ENCODE measurements around the gene NLK.
A peak's percentile ranks its signal among the peaks of the same experiment; 100 is the strongest.

NLK gene

GRCh38 chr17:28113269-28113668 is 70.8 kb downstream of the NLK start:
- DNase-seq (ENCODE audit: low read depth), result no peak

- no peak for DNase-seq (ENCODE audit: low read depth)
These were observed 72.6 kb downstream of the NLK start for GRCh38 chr17:28115046-28115445.

GRCh38 chr17:28117304-28117703 is 74.8 kb downstream of the NLK start:
- DNase-seq (ENCODE audit: low read depth), result no peak

GRCh38 chr17:28118362-28118761 is 75.9 kb downstream of the NLK start:
- peak; percentile 24 for DNase-seq (ENCODE audit: low read depth)

- DNase-seq (ENCODE audit: low read depth), result no peak
These were observed 76.6 kb downstream of the NLK start for GRCh38 chr17:28119046-28119445.

- DNase-seq (ENCODE audit: low read depth), result no peak
These were observed 77.1 kb downstream of the NLK start for GRCh38 chr17:28119560-28119959.

- DNase-seq (ENCODE audit: low read depth), result no peak
These were observed 78.3 kb downstream of the NLK start for GRCh38 chr17:28120766-28121165.

- no peak for DNase-seq (ENCODE audit: low read depth)
These were observed 82.5 kb downstream of the NLK start for GRCh38 chr17:28124962-28125361.

GRCh38 chr17:28125526-28126378 is 83.3 kb downstream of the NLK start:
- DNase-seq (ENCODE audit: low read depth), result peak; percentile 45

GRCh38 chr17:28127196-28127595 is 84.7 kb downstream of the NLK start:
- DNase-seq (ENCODE audit: low read depth), result no peak

GRCh38 chr17:28128779-28129178 is 86.3 kb downstream of the NLK start:
- no peak for DNase-seq (ENCODE audit: low read depth)

GRCh38 chr17:28130472-28130871 is 88.0 kb downstream of the NLK start:
- DNase-seq (ENCODE audit: low read depth), result no peak

- peak; percentile 65 for DNase-seq (ENCODE audit: low read depth)
These were observed 89.1 kb downstream of the NLK start for GRCh38 chr17:28131599-28131998.

GRCh38 chr17:28133562-28133970 is 91.1 kb downstream of the NLK start:
- peak; percentile 74 for DNase-seq (ENCODE audit: low read depth)

GRCh38 chr17:28136923-28137322 is 94.4 kb downstream of the NLK start:
- no peak for DNase-seq (ENCODE audit: low read depth)

- DNase-seq (ENCODE audit: low read depth), result no peak
These were observed 97.3 kb downstream of the NLK start for GRCh38 chr17:28139822-28140221.

- DNase-seq (ENCODE audit: low read depth), result no peak
These were observed 98.8 kb downstream of the NLK start for GRCh38 chr17:28141313-28141712.

GRCh38 chr17:28141773-28142172 is 99.3 kb downstream of the NLK start:
- DNase-seq (ENCODE audit: low read depth), result no peak

GRCh38 chr17:28142305-28142704 is 99.8 kb downstream of the NLK start:
- no peak for DNase-seq (ENCODE audit: low read depth)

GRCh38 chr17:28144019-28144418 is 101.5 kb downstream of the NLK start:
- no peak for DNase-seq (ENCODE audit: low read depth)

- peak; percentile 24 for DNase-seq (ENCODE audit: low read depth)
These were observed 102.9 kb downstream of the NLK start for GRCh38 chr17:28145348-28145747.

- no peak for DNase-seq (ENCODE audit: low read depth)
These were observed 104.5 kb downstream of the NLK start for GRCh38 chr17:28147017-28147416.

GRCh38 chr17:28151001-28151400 is 108.5 kb downstream of the NLK start:
- no peak for DNase-seq (ENCODE audit: low read depth)

- no peak for DNase-seq (ENCODE audit: low read depth)
These were observed 111.7 kb downstream of the NLK start for GRCh38 chr17:28154214-28154613.

Data from iris pigment epithelial cell (primary cell).